Kidney (tissue), 14 donors: ENCODE results near the gene PIGV. TPM values are rescaled to one million over a fixed set of nuclear protein-coding genes. Genes with fewer than 3 reads are reported as not detected.
A peak's percentile ranks its signal among the peaks of the same experiment; 100 is the strongest.

ENCODE experiments used
- DNase-seq, 5 donors: peaks; one replicate each; pipeline ENCODE4 v3.0.0-alpha.2; 2013 to 2020
- FAIRE-seq: peaks from 2 replicates; lab custom pipeline; 2012; peaks lifted over from hg19 to GRCh38; lab: Jason Lieb, UNC
- H3K27ac ChIP-seq, 2 donors: one replicate each; pipeline ENCODE4 v1.7.0; 2013; ENCODE audit warnings: low read depth in 2 of 2, low read length in 2 of 2, inconsistent platforms in 1 of 2
- H3K27me3 ChIP-seq: one replicate; pipeline ENCODE4 v1.7.1; 2013; ENCODE audit warnings: low read length, inconsistent platforms; ENCODE audit not compliant: control insufficient read depth, insufficient read depth
- H3K36me3 ChIP-seq, 3 donors: one replicate each; pipeline versions ENCODE4 v1.7.0 to v1.7.1; 2013; ENCODE audit warnings: low read length in 3 of 3, control low read depth in 1 of 3, inconsistent platforms in 1 of 3; ENCODE audit not compliant: insufficient read depth in 3 of 3, control insufficient read depth in 2 of 3
- H3K4me1 ChIP-seq, 3 donors: one replicate each; pipeline versions ENCODE4 v1.7.0 to v1.7.1; 2013; ENCODE audit warnings: low read length in 3 of 3, inconsistent platforms in 1 of 3, low read depth in 1 of 3; ENCODE audit not compliant: control insufficient read depth in 2 of 3, insufficient read depth in 2 of 3
- H3K4me3 ChIP-seq, 3 donors: one replicate each; pipeline versions ENCODE4 v1.7.0 to v1.8.1; 2013; ENCODE audit warnings: low read length in 3 of 3, control low read depth in 1 of 3, inconsistent platforms in 1 of 3
- H3K9ac ChIP-seq, 3 donors: one replicate each; pipeline versions ENCODE4 v1.7.0 to v1.7.1; 2013; ENCODE audit warnings: low read length in 3 of 3, control low read depth in 1 of 3, inconsistent platforms in 1 of 3
- H3K9me3 ChIP-seq, 3 donors: one replicate each; pipeline versions ENCODE4 v1.7.0 to v1.7.1; 2013; ENCODE audit warnings: low read length in 3 of 3, control low read depth in 1 of 3, inconsistent platforms in 1 of 3; ENCODE audit not compliant: control insufficient read depth in 2 of 3, insufficient read depth in 1 of 3
- intact Hi-C: fragments of 100-400 bp; cut with DNase I; formaldehyde crosslinking; loops from one replicate; pipeline ENCODE4 v1.11.1; 2022
- polyA plus RNA-seq: library from polyadenylated mRNA; stranded (reverse); fragments of 350-450 nt; fragmentation: Illumina TruSeq; extraction: RNeasy Lipid Tissue Mini Kit (QIAGEN cat#74804); gene quantifications from one replicate; pipeline ENCODE4 v1.2.3, GENCODE V29; 2014; ENCODE audit warnings: low read depth, low replicate concordance; ENCODE audit not compliant: insufficient read depth
- total RNA-seq: library from RNA; stranded (reverse); fragmentation: NEBNext Ultra II Directional; extraction: Animal tissue kit (Norgen Biotek cat#: 25700); gene quantifications from one replicate; pipeline ENCODE4 v1.2.1, GENCODE V29; 2021
- TF ChIP-seq, protein P1 (sequence below): IDR thresholded peaks from 3 replicates; pipeline ENCODE4 v1.5.1; 2012; ENCODE audit warnings: mild to moderate bottlenecking, moderate library complexity, borderline replicate concordance; ENCODE audit not compliant: insufficient read depth; ENCODE audit errors: extremely low read depth
- donor health status: control.
- donor health status: control.
- donor health status: control.
- donor health status: control.
- donor health status: control.
- donor health status: DM: yes; HTN: yes; CAD: no.
- donor health status: Normal renal cell carcinoma (clear cell type).

Gene PIGV
- total and polyA plus RNA-seq, 2 donors from 2014 or later, result 13.8 to 15.5 TPM

DNA sequence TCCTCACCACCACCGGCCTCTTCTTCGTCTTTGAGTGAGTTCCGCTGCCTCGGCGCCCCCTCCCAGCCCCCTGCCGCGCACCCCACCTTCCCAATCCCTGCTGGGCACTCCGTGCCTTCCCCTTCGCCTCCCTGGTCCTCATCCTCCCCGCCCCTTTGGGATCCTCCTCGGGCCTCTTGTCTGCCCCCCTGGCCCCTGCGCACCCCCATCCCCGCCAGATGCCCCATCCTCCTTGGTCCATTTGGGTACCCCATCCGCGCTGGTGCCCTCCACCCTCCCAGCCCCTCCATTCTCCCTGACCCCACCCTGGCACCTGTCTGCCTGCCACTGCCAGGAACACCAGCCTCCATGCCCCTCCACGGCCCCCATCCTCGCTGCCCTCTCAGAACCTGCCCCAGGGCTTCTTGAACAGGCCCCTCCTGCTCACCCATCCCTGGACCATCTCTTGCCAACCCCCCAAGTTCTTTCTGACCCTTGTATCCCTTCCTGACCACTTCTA is 39.4 kb downstream of the PIGV start:
- peak overlapping the region in 1 of 3 donors; percentile 58 for H3K9ac ChIP-seq
- H3K9me3 ChIP-seq, result no peaks in the 10 kb centered on the region
- TF ChIP-seq, protein P1, sequence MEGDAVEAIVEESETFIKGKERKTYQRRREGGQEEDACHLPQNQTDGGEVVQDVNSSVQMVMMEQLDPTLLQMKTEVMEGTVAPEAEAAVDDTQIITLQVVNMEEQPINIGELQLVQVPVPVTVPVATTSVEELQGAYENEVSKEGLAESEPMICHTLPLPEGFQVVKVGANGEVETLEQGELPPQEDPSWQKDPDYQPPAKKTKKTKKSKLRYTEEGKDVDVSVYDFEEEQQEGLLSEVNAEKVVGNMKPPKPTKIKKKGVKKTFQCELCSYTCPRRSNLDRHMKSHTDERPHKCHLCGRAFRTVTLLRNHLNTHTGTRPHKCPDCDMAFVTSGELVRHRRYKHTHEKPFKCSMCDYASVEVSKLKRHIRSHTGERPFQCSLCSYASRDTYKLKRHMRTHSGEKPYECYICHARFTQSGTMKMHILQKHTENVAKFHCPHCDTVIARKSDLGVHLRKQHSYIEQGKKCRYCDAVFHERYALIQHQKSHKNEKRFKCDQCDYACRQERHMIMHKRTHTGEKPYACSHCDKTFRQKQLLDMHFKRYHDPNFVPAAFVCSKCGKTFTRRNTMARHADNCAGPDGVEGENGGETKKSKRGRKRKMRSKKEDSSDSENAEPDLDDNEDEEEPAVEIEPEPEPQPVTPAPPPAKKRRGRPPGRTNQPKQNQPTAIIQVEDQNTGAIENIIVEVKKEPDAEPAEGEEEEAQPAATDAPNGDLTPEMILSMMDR, result no peak
- DNase-seq, result peak in 2 of 5 donors; percentile 69 to 85
- H3K27ac ChIP-seq, result no peak overlapping the region
- intact Hi-C loops, result no loop called here
- H3K27me3 ChIP-seq, result no peaks in the 10 kb centered on the region
- H3K4me1 ChIP-seq, result peaks cover 0 to 17% (median 4%) of the 10 kb centered on the region in 3 donors
- peaks cover 0 to 5% (median 0%) of the 10 kb centered on the region in 3 donors for H3K36me3 ChIP-seq
- peak overlapping the region; percentile 40 to 59 (median 58) for H3K4me3 ChIP-seq
- FAIRE-seq, result no peak

DNA sequence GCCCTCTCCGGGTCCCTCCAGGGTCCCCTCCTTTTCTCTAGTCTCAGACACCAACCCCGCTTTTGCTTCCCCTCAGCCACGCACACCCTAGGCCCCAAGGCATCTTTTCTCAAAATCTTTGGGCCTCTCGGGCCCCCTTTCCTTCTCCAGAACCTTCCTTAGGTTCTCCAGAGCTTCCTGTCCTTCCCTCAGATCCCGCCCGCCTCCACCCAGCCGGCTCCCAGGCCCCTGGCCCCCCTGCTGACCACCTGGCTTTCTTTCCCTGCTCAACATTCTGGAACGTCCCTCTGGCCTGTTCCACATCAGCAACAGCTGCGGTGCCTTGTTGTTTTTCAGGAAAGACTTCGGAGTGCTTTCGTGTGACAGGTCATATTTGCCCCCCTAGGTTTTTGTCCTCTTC is 39.9 kb downstream of the PIGV start:
- TF ChIP-seq, protein P1, result no peak
- intact Hi-C loops, result no loop called here
- Histone ChIP-seq H3K4me1 (peaks cover 0 to 17% (median 4%) of the 10 kb centered on the region in 3 donors), H3K27me3 (no peaks in the 10 kb centered on the region), H3K9ac (peak overlapping the region in 1 of 3 donors; percentile 58), H3K9me3 (no peaks in the 10 kb centered on the region), H3K36me3 (peaks cover 0 to 7% (median 0%) of the 10 kb centered on the region in 3 donors), H3K27ac (no peak overlapping the region), H3K4me3 (peak overlapping the region; percentile 8 to 59 (median 40))
- no peak for FAIRE-seq
- peak; percentile 57 to 83 (median 68) for DNase-seq

DNA sequence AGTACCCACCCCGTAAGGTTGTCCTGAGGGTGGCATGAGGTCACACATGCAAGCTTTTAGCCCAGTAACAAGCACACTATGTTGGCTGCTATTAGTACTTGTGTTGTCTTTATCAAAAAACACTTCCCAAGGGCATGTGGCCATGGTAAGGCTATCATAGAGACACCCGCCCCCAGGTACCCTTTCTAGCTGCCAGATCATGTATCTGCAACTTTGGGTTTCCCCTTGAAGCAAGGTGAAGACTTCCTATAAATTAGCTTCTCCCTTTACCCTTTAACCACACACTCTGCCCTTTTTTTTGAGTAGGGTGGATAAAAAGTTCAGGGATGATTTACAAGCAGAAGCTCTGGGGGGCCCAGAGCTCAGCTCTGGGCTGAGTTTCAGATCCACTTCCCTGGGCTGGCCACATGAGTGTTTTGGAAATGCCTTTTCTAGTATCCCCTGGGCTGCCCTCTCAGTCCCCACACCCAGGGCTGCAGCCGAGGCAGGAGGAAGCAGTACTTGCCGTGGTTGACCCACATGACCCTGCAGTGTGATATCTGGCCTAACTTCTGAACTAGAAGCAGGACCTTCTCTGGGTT is 40.8 kb downstream of the PIGV start:
- no peaks in the 10 kb centered on the region for H3K27me3 ChIP-seq
- H3K9ac ChIP-seq, result no peak overlapping the region
- TF ChIP-seq, protein P1, result no peak
- no peaks in the 10 kb centered on the region for H3K9me3 ChIP-seq
- H3K36me3 ChIP-seq, result peaks cover 0 to 10% (median 0%) of the 10 kb centered on the region in 3 donors
- intact Hi-C loops, result no loop called here
- no peak overlapping the region for H3K27ac ChIP-seq
- no peak overlapping the region for H3K4me3 ChIP-seq
- DNase-seq (no peak), FAIRE-seq (no peak)
- H3K4me1 ChIP-seq, result peaks cover 0 to 17% (median 4%) of the 10 kb centered on the region in 3 donors
